Caco-2 (cell line): Measurements from ENCODE around the gene IL6. TPM values are rescaled to one million over a fixed set of nuclear protein-coding genes. Genes with fewer than 3 reads are reported as not detected.
"Not testable (repeated sequence)": the region's sequence is repeated elsewhere in the genome, so short reads cannot be mapped to it uniquely, and the experiment has no call there.

ENCODE experiments used
- BruUV-seq: library from RNA; stranded (reverse); fragments of 400-500 nt; replicated peaks from 2 replicates; lab custom pipeline; 2021; lab: Mats Ljungman, UMichigan
- CTCF ChIA-PET: fragments of 300-600 bp; sonication (Branson Sonifier 250); formaldehyde crosslinking; loops from one replicate; lab custom pipeline; 2022; ENCODE audit warnings: antibody characterized with exemption; lab: Charles Lee
- POLR2A ChIA-PET: fragments of 300-600 bp; sonication (Branson Sonifier 250); formaldehyde crosslinking; loops from one replicate; lab custom pipeline; 2022; ENCODE audit warnings: antibody characterized with exemption; lab: Charles Lee
- DNase-seq, 2 experiments: peaks; one replicate each; pipeline versions ENCODE4 v3.0.0 to v3.0.0-alpha.2; 2020 to 2022
- H3K27me3 ChIP-seq: replicated peaks from 2 replicates; pipeline ENCODE4 v1.6.0; 2011; ENCODE audit warnings: low read length; ENCODE audit not compliant: control insufficient read depth, insufficient read depth
- H3K36me3 ChIP-seq: 2 replicates; pipeline ENCODE4 v1.5.1; 2011; ENCODE audit warnings: low read length; ENCODE audit not compliant: control insufficient read depth, insufficient read depth
- H3K4me1 ChIP-seq: fragments of 250-450 bp; sonication (Bioruptor Pico); 2 replicates; pipeline ENCODE4 v1.5.1; 2020; ENCODE audit warnings: mild to moderate bottlenecking
- H3K4me3 ChIP-seq: 2 replicates; pipeline ENCODE4 v1.5.1; 2011; ENCODE audit warnings: low read depth, mild to moderate bottlenecking, control low read depth, low read length
- H3K9me3 ChIP-seq: fragments of 250-450 bp; sonication (Bioruptor Pico); 2 replicates; pipeline ENCODE4 v1.5.1; 2020; ENCODE audit warnings: mild to moderate bottlenecking, moderate library complexity
- H3K27ac Mint-ChIP-seq: one replicate; pipeline ENCODE4 v1.8.0; 2022; ENCODE audit warnings: mixed read lengths; ENCODE audit not compliant: unreplicated experiment
- H3K27me3 Mint-ChIP-seq: one replicate; pipeline ENCODE4 v1.8.0; 2022; ENCODE audit warnings: mixed read lengths; ENCODE audit not compliant: insufficient read depth, unreplicated experiment
- H3K36me3 Mint-ChIP-seq: one replicate; pipeline ENCODE4 v1.8.0; 2022; ENCODE audit warnings: mild to moderate bottlenecking, mixed read lengths; ENCODE audit not compliant: insufficient read depth, unreplicated experiment
- H3K4me1 Mint-ChIP-seq: one replicate; pipeline ENCODE4 v1.8.0; 2022; ENCODE audit warnings: low read depth, mixed read lengths; ENCODE audit not compliant: unreplicated experiment
- H3K4me3 Mint-ChIP-seq: one replicate; pipeline ENCODE4 v1.8.0; 2022; ENCODE audit warnings: mild to moderate bottlenecking, moderate library complexity, mixed read lengths; ENCODE audit not compliant: unreplicated experiment
- H3K9me3 Mint-ChIP-seq: one replicate; pipeline ENCODE4 v1.8.0; 2022; ENCODE audit warnings: mixed read lengths; ENCODE audit not compliant: unreplicated experiment
- CTCF ChIP-seq, 2 experiments: fragments of 200-600 bp in 1 of 2; IDR thresholded peaks; 1 replicate in 1 of 2; 2 replicates in 1 of 2; pipeline versions ENCODE4 v1.5.1 to v1.8.0; 2011 to 2022; ENCODE audit warnings: antibody characterized with exemption in 1 of 2, control low read depth in 1 of 2, inconsistent platforms in 1 of 2, low read depth in 1 of 2, low read length in 1 of 2, mild to moderate bottlenecking in 1 of 2, moderate library complexity in 1 of 2; ENCODE audit not compliant: insufficient read depth in 1 of 2, severe bottlenecking in 1 of 2, unreplicated experiment in 1 of 2
- intact Hi-C: fragments of 100-400 bp; cut with micrococcal nuclease; formaldehyde crosslinking; loops from one replicate; pipeline ENCODE4 v1.10.0; 2022; ENCODE audit not compliant: unreplicated experiment
- total RNA-seq: library from RNA; stranded (reverse); gene quantifications from 2 replicates; pipeline ENCODE4 v1.2.3, GENCODE V29; 2022

Gene IL6
- total RNA-seq, 1 experiment from 2014 or later: not detected

GRCh38 chr7:22771872-22772228 lies 44.9 kb downstream of the IL6 start:
- no peaks in the 10 kb centered on the region for H3K9me3 ChIP-seq
- H3K4me1 ChIP-seq: no peaks in the 10 kb centered on the region
- Mint-ChIP-seq H3K9me3 (no peaks in the 10 kb centered on the region), H3K27me3 (no peaks in the 10 kb centered on the region), H3K36me3 (no peaks in the 10 kb centered on the region), H3K4me1 (peaks cover 18% of the 10 kb centered on the region), H3K27ac (no peak overlapping the region), H3K4me3 (no peak overlapping the region)
- CTCF ChIA-PET: no interaction called here
- no peak overlapping the region for H3K4me3 ChIP-seq
- DNase-seq: no peak
- H3K36me3 ChIP-seq: no peaks in the 10 kb centered on the region
- POLR2A ChIA-PET: no interaction called here
- no peaks in the 10 kb centered on the region for H3K27me3 ChIP-seq
- TF ChIP-seq CTCF (IDR thresholded peaks at IDR 0.05; ENCODE audit: insufficient read depth in 1 of 2, low read depth in 1 of 2, low read length in 1 of 2, severe bottlenecking in 1 of 2, unreplicated experiment in 1 of 2): no peak
- BruUV-seq: no TSS peak
- intact Hi-C loops: no loop called here

- Mint-ChIP-seq H3K4me3 (no peak overlapping the region), H3K27ac (no peak overlapping the region), H3K36me3 (no peaks in the 10 kb centered on the region), H3K9me3 (peaks cover 6% of the 10 kb centered on the region), H3K4me1 (peaks cover 11% of the 10 kb centered on the region), H3K27me3 (no peaks in the 10 kb centered on the region)
- H3K4me1 ChIP-seq: no peaks in the 10 kb centered on the region
- H3K36me3 ChIP-seq: no peaks in the 10 kb centered on the region
- no TSS peak for BruUV-seq
- no peaks in the 10 kb centered on the region for H3K27me3 ChIP-seq
- no peaks in the 10 kb centered on the region for H3K9me3 ChIP-seq
- no peak overlapping the region for H3K4me3 ChIP-seq
- CTCF ChIA-PET: no interaction called here
- DNase-seq: no peak
- intact Hi-C loops: no loop called here
- POLR2A ChIA-PET: no interaction called here
- no peak for TF ChIP-seq CTCF (IDR thresholded peaks at IDR 0.05; ENCODE audit: insufficient read depth in 1 of 2, low read depth in 1 of 2, low read length in 1 of 2, severe bottlenecking in 1 of 2, unreplicated experiment in 1 of 2)
Observed at GRCh38 chr7:22772885-22773284, 45.9 kb downstream of the IL6 start.

- no peak overlapping the region for H3K4me3 ChIP-seq
- Mint-ChIP-seq H3K27me3 (no peaks in the 10 kb centered on the region), H3K4me1 (peaks cover 8% of the 10 kb centered on the region), H3K36me3 (no peaks in the 10 kb centered on the region), H3K27ac (no peak overlapping the region), H3K4me3 (no peak overlapping the region), H3K9me3 (peaks cover 12% of the 10 kb centered on the region)
- BruUV-seq: no TSS peak
- no peaks in the 10 kb centered on the region for H3K27me3 ChIP-seq
- CTCF ChIA-PET: no interaction called here
- POLR2A ChIA-PET: no interaction called here
- DNase-seq: no peak
- peaks cover 7% of the 10 kb centered on the region; the same call in 1 of the 2 replicates for H3K4me1 ChIP-seq
- no peaks in the 10 kb centered on the region for H3K36me3 ChIP-seq
- TF ChIP-seq CTCF (IDR thresholded peaks at IDR 0.05; ENCODE audit: insufficient read depth in 1 of 2, low read depth in 1 of 2, low read length in 1 of 2, severe bottlenecking in 1 of 2, unreplicated experiment in 1 of 2): no peak
- intact Hi-C loops: no loop called here
- no peaks in the 10 kb centered on the region for H3K9me3 ChIP-seq
Observed at GRCh38 chr7:22776964-22777363, 50.0 kb downstream of the IL6 start.

- not testable (repeated sequence) for BruUV-seq, H3K4me3 ChIP-seq, H3K4me3 Mint-ChIP-seq
Observed at GRCh38 chr7:22779730-22780323, 52.8 kb downstream of the IL6 start.

More at GRCh38 chr7:22779730-22780323, 52.8 kb downstream of the IL6 start:
- DNase-seq, H3K27me3 Mint-ChIP-seq, intact Hi-C loops, H3K27me3 ChIP-seq, H3K27ac Mint-ChIP-seq, H3K36me3 Mint-ChIP-seq, H3K9me3 ChIP-seq, H3K36me3 ChIP-seq, CTCF ChIA-PET, POLR2A ChIA-PET: not testable (repeated sequence)
- H3K4me1 ChIP-seq: peaks cover 35% of the 10 kb centered on the region
- peaks cover 22% of the 10 kb centered on the region for H3K9me3 Mint-ChIP-seq
- H3K4me1 Mint-ChIP-seq: peaks cover 33% of the 10 kb centered on the region
